DOHH2 (cell line): ENCODE data around the gene CREBRF.

Source experiments
- H3F3A ChIP-seq: fragments of 200-600 bp; sonication (generic), shearing (Covaris generic); 2 replicates; pipeline ENCODE4 v1.6.0; 2016; ENCODE audit warnings: antibody characterized with exemption, mild to moderate bottlenecking; ENCODE audit not compliant: control insufficient read depth, insufficient read depth
- H3K27ac ChIP-seq: fragments of 200-600 bp; sonication (generic); 2 replicates; pipeline ENCODE4 v1.5.1; 2014; ENCODE audit warnings: low read depth, mild to moderate bottlenecking, low read length, moderate library complexity
- H3K27me3 ChIP-seq: fragments of 200-600 bp; sonication (generic); 2 replicates; pipeline ENCODE4 v1.6.1; 2014; ENCODE audit warnings: mild to moderate bottlenecking, low read length, mixed read lengths; ENCODE audit not compliant: control insufficient read depth
- H3K36me3 ChIP-seq: fragments of 200-600 bp; sonication (generic); 2 replicates; pipeline ENCODE4 v1.6.1; 2014; ENCODE audit warnings: mild to moderate bottlenecking, low read length, moderate library complexity, mixed read lengths; ENCODE audit not compliant: control insufficient read depth
- H3K4me1 ChIP-seq: fragments of 200-600 bp; sonication (generic); 2 replicates; pipeline ENCODE4 v1.6.1; 2014; ENCODE audit warnings: mild to moderate bottlenecking, low read length, mixed read lengths; ENCODE audit not compliant: control insufficient read depth
- H3K4me2 ChIP-seq: fragments of 200-600 bp; sonication (generic); 2 replicates; pipeline ENCODE4 v1.6.0; 2014; ENCODE audit warnings: mild to moderate bottlenecking, low read length, moderate library complexity
- H3K4me3 ChIP-seq: fragments of 200-600 bp; sonication (generic); 2 replicates; pipeline ENCODE4 v1.5.1; 2014; ENCODE audit warnings: mild to moderate bottlenecking, low read length, mixed read lengths
- H3K79me2 ChIP-seq: fragments of 200-600 bp; sonication (generic); 2 replicates; pipeline ENCODE4 v1.6.1; 2014; ENCODE audit warnings: mild to moderate bottlenecking, low read length, mixed read lengths; ENCODE audit not compliant: control insufficient read depth
- H3K9me2 ChIP-seq: fragments of 200-600 bp; sonication (generic); replicated peaks from 2 replicates; pipeline ENCODE4 v1.6.1; 2014; ENCODE audit warnings: mild to moderate bottlenecking, low read length, mixed read lengths; ENCODE audit not compliant: control insufficient read depth
- H3K9me3 ChIP-seq: fragments of 200-600 bp; sonication (generic); 2 replicates; pipeline ENCODE4 v1.6.1; 2014; ENCODE audit warnings: antibody characterized with exemption, low read length, mixed read lengths; ENCODE audit not compliant: control insufficient read depth, insufficient read depth
- H4K20me1 ChIP-seq: fragments of 200-600 bp; sonication (generic); 2 replicates; pipeline ENCODE4 v1.6.0; 2014; ENCODE audit warnings: low read depth, mild to moderate bottlenecking, antibody characterized with exemption, low read length, moderate library complexity; ENCODE audit not compliant: control insufficient read depth, insufficient read depth
- CTCF ChIP-seq: fragments of 200-600 bp; sonication (generic); IDR thresholded peaks from one replicate; pipeline ENCODE4 v1.5.1; 2014; ENCODE audit warnings: antibody characterized with exemption, mild to moderate bottlenecking, low read depth, low read length; ENCODE audit not compliant: poor library complexity, severe bottlenecking
- EZH2phosphoT487 ChIP-seq: fragments of 200-600 bp; sonication (generic); IDR thresholded peaks from 2 replicates; pipeline ENCODE4 v1.6.1; 2017; ENCODE audit warnings: borderline replicate concordance, mild to moderate bottlenecking, antibody characterized with exemption, low read length, moderate library complexity, mixed read lengths

Gene CREBRF

DNA sequence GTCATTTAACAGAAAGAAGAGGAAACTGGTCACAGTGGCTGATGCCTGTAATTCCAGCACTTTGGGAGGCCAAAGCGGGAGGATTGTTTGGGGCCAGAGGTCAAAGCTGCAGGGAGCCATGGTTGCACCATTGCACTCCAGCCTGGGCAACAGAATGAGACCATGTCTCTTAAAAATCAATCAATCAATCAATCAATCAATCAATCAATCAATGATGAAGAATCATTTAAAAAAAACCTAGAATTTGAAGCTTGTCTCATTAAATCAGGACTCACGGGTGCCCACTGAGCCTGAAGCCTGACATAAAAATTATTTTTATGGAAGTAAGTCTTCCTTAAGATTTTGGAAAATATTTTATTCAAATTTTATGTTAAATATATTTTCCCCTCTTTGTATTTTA lies 132.1 kb downstream of the CREBRF start:
- TF ChIP-seq CTCF (no peak), EZH2phosphoT487 (no peak)
- no peaks in the 10 kb centered on the region for H4K20me1 ChIP-seq
- H3K4me2 ChIP-seq = no peak overlapping the region
- no peaks in the 10 kb centered on the region for H3K36me3 ChIP-seq
- H3K4me1 ChIP-seq = no peaks in the 10 kb centered on the region
- no peaks in the 10 kb centered on the region for H3K9me2 ChIP-seq
- no peak overlapping the region for H3K27ac ChIP-seq
- no peaks in the 10 kb centered on the region for H3F3A ChIP-seq
- H3K79me2 ChIP-seq = no peaks in the 10 kb centered on the region
- H3K9me3 ChIP-seq = no peaks in the 10 kb centered on the region
- 0 out of 2 replicates have a peak, but pooled peaks cover 2% of the 10 kb centered on the region for H3K27me3 ChIP-seq
- no peak overlapping the region for H3K4me3 ChIP-seq
